Activated naive CD8-positive, alpha-beta T cell treated with anti-CD3 and anti-CD28 coated beads, Interleukin-2, amount 50 U/mL, for 16 hours (primary cell): ENCODE data around the gene FER.
"Not testable (repeated sequence)": the region's sequence is repeated elsewhere in the genome, so short reads cannot be mapped to it uniquely, and the experiment has no call there.

ENCODE experiments used
- DNase-seq: peaks from one replicate; pipeline ENCODE4 v3.0.0-alpha.2; 2020; ENCODE audit warnings: low read depth, low spot score

FER gene

GRCh38 chr5:108747774-108748400 is at the start of gene FER:
TSS of gene FER (plus strand) at chr5:108747897. CDS start at chr5:108798183, 50,286 bp downstream.
- DNase-seq, result no peak

GRCh38 chr5:108700388-108700787 is 47.3 kb upstream of the FER start:
- DNase-seq, result not testable (repeated sequence)

- no peak for DNase-seq
Measured at GRCh38 chr5:108700930-108701329, 46.8 kb upstream of the FER start.

GRCh38 chr5:108702546-108702945 is 45.2 kb upstream of the FER start:
- DNase-seq, result no peak

- DNase-seq, result no peak
Measured at GRCh38 chr5:108703313-108703712, 44.4 kb upstream of the FER start.

- DNase-seq, result no peak
Measured at GRCh38 chr5:108707141-108707540, 40.6 kb upstream of the FER start.

- DNase-seq, result no peak
Measured at GRCh38 chr5:108711898-108712297, 35.8 kb upstream of the FER start.

- no peak for DNase-seq
Measured at GRCh38 chr5:108715408-108715807, 32.3 kb upstream of the FER start.

- DNase-seq, result no peak
Measured at GRCh38 chr5:108720391-108720790, 27.3 kb upstream of the FER start.

GRCh38 chr5:108726446-108727235 is 21.1 kb upstream of the FER start:
- no peak for DNase-seq

GRCh38 chr5:108727236-108727650 is 20.5 kb upstream of the FER start:
- no peak for DNase-seq

GRCh38 chr5:108727651-108728565 is 19.8 kb upstream of the FER start:
- no peak for DNase-seq

- DNase-seq, result peak; percentile 33
Measured at GRCh38 chr5:108728566-108729241, 19.0 kb upstream of the FER start.

- no peak for DNase-seq
Measured at GRCh38 chr5:108729242-108729615, 18.5 kb upstream of the FER start.

- DNase-seq, result no peak
Measured at GRCh38 chr5:108730617-108731340, 16.9 kb upstream of the FER start.

- no peak for DNase-seq
Measured at GRCh38 chr5:108735790-108736189, 11.9 kb upstream of the FER start.

GRCh38 chr5:108736855-108737254 is 10.8 kb upstream of the FER start:
- no peak for DNase-seq

- DNase-seq, result no peak
Measured at GRCh38 chr5:108739376-108739775, 8.3 kb upstream of the FER start.

GRCh38 chr5:108739906-108740305 is 7.8 kb upstream of the FER start:
- no peak for DNase-seq

- no peak for DNase-seq
Measured at GRCh38 chr5:108743319-108743718, 4.4 kb upstream of the FER start.

GRCh38 chr5:108743846-108744245 is 3.9 kb upstream of the FER start:
- no peak for DNase-seq
